Glutamatergic neuron (in vitro differentiated cells): ENCODE measurements around the gene SH3PXD2B. TPM values are rescaled to one million over a fixed set of nuclear protein-coding genes. Genes with fewer than 3 reads are reported as not detected.

Source experiments
- DNase-seq: peaks from one replicate; pipeline ENCODE4 v3.0.0; 2022
- H3K27ac Mint-ChIP-seq: one replicate; pipeline ENCODE4 v1.8.0; 2020; ENCODE audit warnings: mild to moderate bottlenecking, mixed read lengths, inconsistent platforms; ENCODE audit not compliant: unreplicated experiment
- H3K27me3 Mint-ChIP-seq: one replicate; pipeline ENCODE4 v1.8.0; 2020; ENCODE audit warnings: mild to moderate bottlenecking, moderate library complexity, mixed read lengths, inconsistent platforms; ENCODE audit not compliant: unreplicated experiment
- H3K36me3 Mint-ChIP-seq: one replicate; pipeline ENCODE4 v1.8.0; 2020; ENCODE audit warnings: mild to moderate bottlenecking, mixed read lengths, inconsistent platforms; ENCODE audit not compliant: unreplicated experiment
- H3K4me1 Mint-ChIP-seq: one replicate; pipeline ENCODE4 v1.8.0; 2020; ENCODE audit warnings: mild to moderate bottlenecking, low read depth, mixed read lengths, inconsistent platforms; ENCODE audit not compliant: unreplicated experiment
- H3K4me3 Mint-ChIP-seq: one replicate; pipeline ENCODE4 v1.8.0; 2020; ENCODE audit warnings: mild to moderate bottlenecking, mixed read lengths, inconsistent platforms; ENCODE audit not compliant: unreplicated experiment
- H3K9me3 Mint-ChIP-seq: one replicate; pipeline ENCODE4 v1.8.0; 2020; ENCODE audit warnings: mild to moderate bottlenecking, moderate library complexity, mixed read lengths, inconsistent platforms; ENCODE audit not compliant: unreplicated experiment
- CTCF ChIP-seq: fragments of 200-600 bp; sonication (generic); IDR thresholded peaks from one replicate; pipeline ENCODE4 v1.5.0; 2021; ENCODE audit not compliant: partially characterized antibody, unreplicated experiment
- total RNA-seq: library from RNA; stranded (reverse); fragmentation: NEBNext Ultra II Directional; extraction: Animal tissue kit (Norgen Biotek cat#: 25700); gene quantifications from one replicate; pipeline ENCODE4 v1.2.1, GENCODE V29; 2021; ENCODE audit not compliant: unreplicated experiment

SH3PXD2B gene
- total RNA-seq, 1 donor from 2014 or later, result 96.8 TPM

- Mint-ChIP-seq H3K4me3 (no peak overlapping the region), H3K36me3 (no peaks in the 10 kb centered on the region), H3K9me3 (peaks cover 4% of the 10 kb centered on the region), H3K27ac (no peak overlapping the region), H3K27me3 (no peaks in the 10 kb centered on the region), H3K4me1 (peaks cover 26% of the 10 kb centered on the region)
- no peak for TF ChIP-seq CTCF
- no peak for DNase-seq
Observed at GRCh38 chr5:172276214-172276613, 178.1 kb downstream of the SH3PXD2B start.

Other genes starting within 250 kb of the SH3PXD2B start
- gene UBTD2, start 170.8 kb downstream of the SH3PXD2B start, total RNA-seq, result 68.1 TPM
- gene NEURL1B, start 186.7 kb upstream of the SH3PXD2B start, total RNA-seq, result 11.4 TPM